GM19372 (cell line): ENCODE measurements around the gene CCP110.

Experiments used
- ATAC-seq: cut with Tn5 transposase; IDR thresholded peaks from one replicate; pipeline ENCODE4 v1.9.1; 2021; ENCODE audit warnings: mild to moderate bottlenecking, low read depth, moderate library complexity; ENCODE audit not compliant: unreplicated experiment

The CCP110 gene

DNA sequence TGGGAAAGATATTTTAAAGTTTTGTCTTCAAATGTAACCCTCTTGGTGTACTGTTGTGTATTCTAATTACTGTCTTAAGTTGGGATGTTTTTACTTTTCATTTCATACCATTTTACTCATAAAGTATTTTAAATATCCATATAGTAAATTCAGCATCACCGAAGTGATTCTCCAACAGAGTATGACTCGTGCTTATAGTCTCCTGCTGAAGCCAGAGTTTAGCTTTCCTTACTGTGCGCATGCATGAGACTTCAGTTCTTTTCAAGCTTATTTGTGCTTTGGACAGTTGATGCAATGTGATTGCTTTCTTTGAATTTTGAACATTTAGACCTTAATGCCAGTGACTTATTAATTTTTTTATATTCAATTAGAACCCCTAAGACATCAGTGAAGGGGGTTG is 24.4 kb downstream of the CCP110 start:
- ATAC-seq = no peak

- no peak for ATAC-seq
Measured at GRCh38 chr16:19549673-19550072, 25.9 kb downstream of the CCP110 start.

- ATAC-seq = peak; percentile 95
Measured at GRCh38 chr16:19555186-19555937, 31.6 kb downstream of the CCP110 start, which contains the start of gene VPS35L. VPS35L (plus strand) TSS chr16:19555703; CDS start chr16:19555730, 27 bp downstream.

GRCh38 chr16:19555938-19556771 is 32.4 kb downstream of the CCP110 start:
- no peak for ATAC-seq

DNA sequence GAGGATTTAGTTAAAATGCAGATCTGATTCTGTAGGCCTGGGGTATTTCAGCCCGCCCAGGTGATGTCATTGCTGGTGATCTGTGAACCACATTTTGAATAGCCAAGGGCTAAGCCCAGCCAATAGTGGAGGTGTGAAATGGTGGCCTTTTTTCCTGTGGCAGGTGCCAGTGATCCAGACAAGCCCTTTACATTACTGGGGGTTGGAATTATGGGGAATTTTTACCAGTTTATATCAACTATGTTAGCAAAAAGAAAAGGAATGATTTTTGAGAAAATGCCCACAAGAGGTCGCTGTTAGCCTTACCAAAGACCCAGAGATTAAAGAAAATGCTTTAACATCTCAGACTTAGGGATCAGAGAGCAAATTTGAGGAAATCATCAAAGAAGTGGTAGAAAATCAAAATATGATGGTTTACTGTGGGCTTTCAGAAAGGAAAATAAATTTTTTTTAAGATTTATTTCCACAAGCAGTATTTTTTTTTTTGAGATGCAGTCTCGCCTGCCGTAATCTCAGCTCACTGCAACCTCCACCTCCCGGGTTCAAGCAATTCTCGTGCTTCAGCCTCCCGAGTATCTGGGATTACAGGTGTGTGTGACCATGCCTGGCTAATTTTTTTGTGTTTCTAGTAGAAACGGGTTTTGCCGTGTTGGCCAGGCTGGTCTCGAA is 35.6 kb downstream of the CCP110 start:
- no peak for ATAC-seq

DNA sequence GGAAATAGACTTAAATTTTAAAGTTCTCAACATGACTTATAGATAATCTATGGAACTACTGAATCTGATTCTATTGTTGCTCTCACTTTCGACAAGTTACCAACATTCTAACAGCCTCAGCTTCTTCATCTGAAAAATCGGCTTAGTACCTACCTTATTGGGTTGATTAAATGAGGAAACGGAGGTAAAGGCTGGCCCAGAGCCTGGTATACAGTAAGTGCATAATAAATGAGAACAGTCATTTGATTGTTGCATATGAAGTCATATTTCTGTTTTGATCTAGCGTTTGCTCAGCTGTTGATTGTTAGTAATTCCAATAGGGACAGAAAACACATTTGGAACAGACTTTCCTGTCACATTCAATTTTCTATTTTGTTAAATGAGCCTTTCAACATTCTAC is 36.3 kb downstream of the CCP110 start:
- no peak for ATAC-seq

- no peak for ATAC-seq
Measured at GRCh38 chr16:19563377-19563776, 39.6 kb downstream of the CCP110 start.

DNA sequence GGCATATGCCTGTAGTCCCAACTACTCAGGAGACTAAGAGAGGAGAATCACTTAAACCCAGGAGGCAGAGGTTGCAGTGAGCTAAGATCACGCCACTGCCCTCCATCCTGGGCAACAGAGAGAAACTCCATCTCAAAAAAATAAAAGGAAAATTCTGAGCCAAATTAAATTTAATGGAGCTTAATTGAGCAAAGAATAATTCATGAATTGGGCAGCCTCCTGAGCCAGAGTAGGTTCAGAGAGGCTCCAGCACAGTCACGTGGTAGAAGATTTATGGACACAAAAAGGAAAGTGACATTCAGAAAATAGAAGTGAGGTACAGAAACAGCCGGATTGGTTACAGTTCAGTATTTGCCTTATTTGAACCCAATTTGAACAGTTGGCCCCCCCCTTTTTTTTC is 42.6 kb downstream of the CCP110 start:
- no peak for ATAC-seq

GRCh38 chr16:19567560-19567959 is 43.8 kb downstream of the CCP110 start:
- no peak for ATAC-seq

DNA sequence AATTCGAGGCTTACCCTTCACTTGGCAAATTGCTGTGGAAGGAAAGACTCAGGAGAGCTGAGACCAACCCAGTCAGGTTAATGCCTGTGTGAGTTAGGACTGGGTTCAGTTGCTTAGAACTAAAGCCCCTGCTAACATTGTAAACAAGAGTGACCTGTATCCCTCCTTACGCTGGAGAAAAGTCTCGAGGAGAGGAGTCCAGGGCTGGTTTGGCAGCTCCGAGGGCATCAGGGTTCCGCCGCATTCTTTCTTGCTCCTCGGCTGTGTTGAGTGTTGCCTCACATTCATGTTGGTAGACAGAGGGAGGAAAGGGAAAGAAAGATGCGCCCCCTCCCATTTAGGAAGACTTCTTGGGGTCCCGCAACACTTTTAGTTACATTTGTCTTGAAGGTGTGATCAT is 50.3 kb downstream of the CCP110 start:
- ATAC-seq = no peak

- no peak for ATAC-seq
Measured at GRCh38 chr16:19574615-19575014, 50.9 kb downstream of the CCP110 start.

- no peak for ATAC-seq
Measured at GRCh38 chr16:19578378-19578971, 54.7 kb downstream of the CCP110 start.

DNA sequence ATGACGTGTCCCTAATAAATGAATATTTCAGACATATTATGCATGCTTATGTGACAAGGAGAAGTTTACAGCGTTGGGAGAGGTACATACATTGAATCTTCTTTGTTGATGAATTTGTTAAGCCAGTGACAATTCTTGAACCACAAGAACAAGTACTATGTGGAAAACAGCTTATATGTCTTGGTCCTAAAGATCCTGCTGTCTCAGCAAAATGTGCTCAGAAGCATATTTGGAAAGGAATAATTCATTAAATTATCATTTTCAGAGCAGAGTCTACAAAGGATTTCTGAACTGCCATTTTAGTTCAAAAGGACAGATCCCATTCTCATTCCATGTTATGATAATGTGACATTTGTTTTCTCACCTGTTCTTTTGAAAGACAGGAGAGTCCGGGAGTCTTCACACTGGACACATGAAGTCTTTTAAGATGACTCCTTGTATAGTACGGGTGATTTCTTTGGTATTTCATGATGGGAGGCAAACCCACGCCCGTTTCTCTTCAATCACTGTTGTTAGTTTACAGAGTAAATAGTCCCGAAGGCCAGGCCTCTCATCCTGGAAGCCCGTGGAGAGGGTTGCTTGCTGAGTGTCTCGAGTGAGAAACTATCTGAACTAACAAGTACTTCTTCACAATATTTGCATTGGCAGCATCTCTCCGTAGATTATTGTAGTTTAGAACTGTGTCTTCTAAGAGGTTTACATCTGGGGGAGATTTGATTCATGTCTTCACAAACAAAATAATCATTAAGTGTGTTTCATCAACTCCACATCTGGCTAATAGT is 58.5 kb downstream of the CCP110 start:
- ATAC-seq = no peak

GRCh38 chr16:19583665-19584300 is 60.0 kb downstream of the CCP110 start:
- no peak for ATAC-seq

DNA sequence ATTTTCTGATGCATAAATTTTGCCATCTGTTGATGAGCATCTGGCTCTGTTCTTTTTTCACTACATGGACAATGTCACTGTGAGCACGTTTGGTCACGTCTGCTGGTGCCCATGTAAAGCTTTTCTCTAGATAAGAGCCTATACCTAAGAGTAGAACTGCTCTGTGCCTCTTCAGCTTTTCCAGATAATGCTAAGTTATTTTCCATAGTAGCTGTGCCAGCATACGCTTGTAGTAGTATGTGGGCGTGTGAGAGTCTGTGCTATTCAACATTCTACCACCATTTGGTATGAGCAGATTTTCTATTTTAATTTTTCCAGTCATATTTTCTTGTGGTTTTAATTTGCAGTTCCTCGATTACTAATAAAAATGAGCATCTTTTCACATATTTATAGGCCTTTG is 64.9 kb downstream of the CCP110 start:
- ATAC-seq = no peak

DNA sequence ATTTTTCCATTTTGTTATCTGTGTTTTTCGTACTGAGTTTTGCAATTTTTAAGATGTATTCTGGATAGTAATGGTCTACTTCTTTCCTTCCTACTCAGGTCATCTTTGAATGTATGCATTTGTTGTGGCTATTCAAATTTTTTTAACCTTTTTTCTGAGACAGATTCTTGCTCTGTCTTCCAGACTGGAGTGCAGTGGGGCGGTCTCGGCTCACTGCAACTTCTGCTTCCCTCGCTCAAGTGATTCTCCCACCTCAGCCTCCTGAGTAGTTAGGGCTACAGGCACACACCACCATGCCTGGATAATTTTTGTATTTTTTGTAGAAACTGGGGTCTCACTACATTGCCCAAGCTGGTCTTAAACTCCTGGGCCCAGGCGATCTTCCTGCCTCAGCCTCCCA is 65.4 kb downstream of the CCP110 start:
- ATAC-seq = no peak

- ATAC-seq = no peak
Measured at GRCh38 chr16:19589771-19590302, 66.1 kb downstream of the CCP110 start.

DNA sequence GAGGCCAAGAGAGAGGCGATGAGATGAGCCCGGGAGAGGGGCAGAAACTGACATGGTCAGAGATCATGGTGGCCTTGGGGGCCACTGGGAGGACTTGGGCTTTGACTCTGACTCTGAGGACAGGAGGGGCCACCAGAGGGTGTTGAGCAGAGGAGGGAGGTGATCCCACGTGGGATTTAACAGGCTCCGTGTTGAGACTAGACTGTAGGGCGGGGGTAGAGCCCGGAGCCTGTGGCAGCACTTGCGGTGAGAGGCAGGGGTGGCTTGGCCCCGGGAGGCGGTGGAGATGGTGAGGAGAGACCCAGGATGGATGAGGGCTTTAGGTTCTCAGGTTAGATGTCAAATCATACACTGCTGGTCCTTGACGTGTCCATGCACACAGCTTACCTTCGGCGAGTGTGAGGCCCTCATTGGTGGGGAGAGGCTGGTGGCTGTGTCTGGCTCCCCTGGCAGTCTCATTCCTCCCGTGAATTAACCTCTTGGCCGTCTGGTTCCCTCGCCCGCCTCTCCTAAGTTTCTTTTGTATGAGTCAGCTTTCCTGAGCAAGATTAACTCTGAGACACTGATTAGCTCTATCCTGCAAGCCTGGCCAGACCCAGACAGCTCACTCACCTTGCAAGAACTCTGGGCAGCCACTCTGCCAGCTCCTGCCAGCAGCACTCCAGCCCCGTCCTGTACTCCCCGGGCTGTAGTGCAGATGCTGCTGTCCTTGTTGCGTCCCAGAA is 71.5 kb downstream of the CCP110 start:
- no peak for ATAC-seq
